Breast epithelium (tissue), 4 donors: ENCODE results near the gene AGAP4. TPM values are rescaled to one million over a fixed set of nuclear protein-coding genes. Genes with fewer than 3 reads are reported as not detected.
"Not testable (repeated sequence)": the region's sequence is repeated elsewhere in the genome, so short reads cannot be mapped to it uniquely, and the experiment has no call there.

Source experiments
- DNase-seq, 2 donors: peaks; one replicate each; pipeline ENCODE4 v3.0.0-alpha.2; 2019; ENCODE audit warnings: low spot score in 2 of 2
- H3K27ac ChIP-seq, 2 donors: fragments of 200-600 bp; sonication (generic) in 1 of 2; one replicate each; pipeline ENCODE4 v1.5.1; 2016 to 2019; ENCODE audit warnings: mild to moderate bottlenecking in 1 of 2
- H3K27me3 ChIP-seq, 2 donors: fragments of 200-600 bp; sonication (generic) in 1 of 2; one replicate each; pipeline versions ENCODE4 v1.5.1 to v1.6.0; 2017 to 2019; ENCODE audit warnings: control low read depth in 1 of 2, mild to moderate bottlenecking in 1 of 2
- H3K36me3 ChIP-seq: fragments of 200-600 bp; one replicate; pipeline ENCODE4 v1.5.1; 2019
- H3K4me1 ChIP-seq, 2 donors: fragments of 200-600 bp; sonication (generic); one replicate each; pipeline ENCODE4 v1.5.1; 2016 to 2019; ENCODE audit warnings: control low read depth in 1 of 2
- H3K4me3 ChIP-seq, 3 donors: fragments of 200-600 bp; sonication (generic); 1 replicate in 2 of 3; 2 replicates in 1 of 3; pipeline ENCODE4 v1.5.1; 2016 to 2019; ENCODE audit warnings: mild to moderate bottlenecking in 3 of 3, moderate library complexity in 2 of 3
- H3K9me3 ChIP-seq, 2 donors: fragments of 200-600 bp; sonication (generic) in 1 of 2; one replicate each; pipeline ENCODE4 v1.5.1; 2016 to 2019; ENCODE audit warnings: control low read depth in 1 of 2
- intact Hi-C: fragments of 100-400 bp; cut with DNase I; formaldehyde crosslinking; loops from one replicate; pipeline ENCODE4 v1.15.1; 2023; ENCODE audit warnings: low total_unique reads
- total RNA-seq, 3 donors: library from RNA; depleted of rRNA; stranded (reverse); fragments of >200 nt; gene quantifications; one replicate each; pipeline ENCODE4 v1.1.0, GENCODE V29; 2016

AGAP4 gene
- 10 to 100 TPM; 13.3 to 32.4 (median 23.9) TPM for total RNA-seq

- H3K9me3 ChIP-seq, H3K4me3 ChIP-seq, H3K27ac ChIP-seq, H3K27me3 ChIP-seq, intact Hi-C loops, DNase-seq, H3K36me3 ChIP-seq, H3K4me1 ChIP-seq: not testable (repeated sequence)
Observed at GRCh38 chr10:45847400-45847799, at the start of gene AGAP4. TSS of gene AGAP4 (minus strand) at chr10:45847500. CDS start at chr10:45847347, 153 bp downstream.

DNA sequence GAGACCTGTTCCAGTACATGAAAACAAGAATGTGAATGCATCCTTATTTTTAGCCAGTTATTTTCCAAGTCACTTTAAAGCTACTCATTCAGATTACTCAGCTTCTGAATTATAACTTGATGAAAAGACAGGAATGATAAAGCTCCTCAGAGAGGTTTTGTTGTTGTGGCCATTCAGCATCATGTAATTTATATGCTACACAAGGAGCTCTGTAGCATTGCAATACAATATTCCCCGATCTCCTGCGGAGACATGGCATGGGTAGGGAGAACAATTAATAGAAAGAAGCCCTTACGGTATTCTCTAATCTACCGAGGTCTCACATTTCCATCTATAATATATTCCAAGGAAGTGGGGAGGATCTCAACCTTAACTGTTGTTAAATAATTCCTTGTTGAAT lies 43.4 kb upstream of the AGAP4 start:
- H3K9me3 ChIP-seq, H3K4me1 ChIP-seq, H3K4me3 ChIP-seq, DNase-seq, H3K36me3 ChIP-seq, H3K27ac ChIP-seq, H3K27me3 ChIP-seq, intact Hi-C loops: not testable (repeated sequence)

- H3K4me3 ChIP-seq, H3K36me3 ChIP-seq, H3K27me3 ChIP-seq, H3K4me1 ChIP-seq, intact Hi-C loops, H3K9me3 ChIP-seq, DNase-seq, H3K27ac ChIP-seq: not testable (repeated sequence)
Observed at GRCh38 chr10:45889539-45890230, 42.4 kb upstream of the AGAP4 start.

DNA sequence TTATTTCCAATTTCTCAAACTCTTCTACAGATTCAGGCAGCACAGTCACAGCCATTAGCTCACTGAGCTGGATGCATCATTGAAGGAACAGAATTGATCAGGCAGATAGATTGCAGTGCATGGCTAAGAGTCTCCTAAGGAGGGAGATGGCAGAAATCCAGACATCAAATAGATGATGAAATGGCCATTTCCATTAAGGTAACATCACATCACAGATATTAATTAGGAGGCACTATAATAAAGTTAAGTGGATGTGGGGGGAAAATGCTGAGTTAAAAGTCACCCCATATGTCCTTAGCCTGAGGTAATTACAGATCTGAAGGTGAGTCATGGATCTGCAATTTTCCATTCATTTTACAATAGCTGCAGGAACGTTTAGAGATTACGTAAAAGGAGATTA lies 35.6 kb upstream of the AGAP4 start:
- H3K4me3 ChIP-seq, H3K9me3 ChIP-seq, H3K27ac ChIP-seq, H3K4me1 ChIP-seq, intact Hi-C loops, H3K36me3 ChIP-seq, H3K27me3 ChIP-seq, DNase-seq: not testable (repeated sequence)

DNA sequence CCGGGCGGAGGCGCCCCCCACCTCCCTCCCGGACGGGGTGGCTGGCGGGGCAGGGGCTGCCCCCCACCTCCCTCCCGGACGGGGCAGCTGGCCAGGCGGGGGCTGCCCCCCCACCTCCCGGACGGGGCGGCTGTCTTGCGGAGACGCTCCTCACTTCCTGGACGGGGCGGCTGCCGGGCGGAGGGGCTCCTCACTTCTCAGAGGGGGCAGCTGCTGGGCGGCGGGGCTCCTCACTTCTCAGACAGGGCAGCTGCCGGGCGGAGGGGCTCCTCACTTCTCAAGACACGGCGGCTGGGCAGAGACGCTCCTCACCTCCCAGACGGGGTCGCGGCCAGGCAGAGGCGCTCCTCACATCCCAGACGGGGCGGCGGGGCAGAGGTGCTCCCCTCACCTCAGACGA lies 18.1 kb upstream of the AGAP4 start:
- H3K27ac ChIP-seq, intact Hi-C loops, H3K4me3 ChIP-seq, DNase-seq, H3K9me3 ChIP-seq, H3K27me3 ChIP-seq, H3K4me1 ChIP-seq, H3K36me3 ChIP-seq: not testable (repeated sequence)

DNA sequence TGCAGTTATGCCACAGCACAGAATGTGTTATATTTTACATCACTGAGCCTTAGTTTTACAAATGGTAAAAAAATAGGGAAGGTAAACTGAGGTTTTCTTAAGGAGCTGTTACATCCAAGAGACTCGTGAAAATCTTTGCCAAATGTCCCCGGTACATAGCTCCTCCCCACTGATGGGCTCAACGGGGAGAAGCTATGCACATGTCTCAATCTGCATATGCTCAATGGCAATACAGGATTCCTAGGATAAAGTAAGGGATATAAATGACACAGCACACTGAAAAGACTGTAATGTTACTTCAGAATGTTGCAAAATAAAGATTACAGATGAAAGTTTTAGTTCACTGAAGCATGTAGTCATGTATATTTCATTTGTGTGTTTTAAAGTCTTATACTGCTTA lies 17.0 kb upstream of the AGAP4 start:
- H3K4me1 ChIP-seq, H3K4me3 ChIP-seq, H3K36me3 ChIP-seq, H3K9me3 ChIP-seq, intact Hi-C loops, DNase-seq, H3K27me3 ChIP-seq, H3K27ac ChIP-seq: not testable (repeated sequence)

- H3K4me3 ChIP-seq, H3K4me1 ChIP-seq, H3K36me3 ChIP-seq, H3K27me3 ChIP-seq, DNase-seq, H3K9me3 ChIP-seq, H3K27ac ChIP-seq, intact Hi-C loops: not testable (repeated sequence)
Observed at GRCh38 chr10:45863632-45864031, 16.3 kb upstream of the AGAP4 start.

- H3K27ac ChIP-seq, H3K4me3 ChIP-seq, H3K36me3 ChIP-seq, intact Hi-C loops, H3K9me3 ChIP-seq, H3K27me3 ChIP-seq, H3K4me1 ChIP-seq, DNase-seq: not testable (repeated sequence)
Observed at GRCh38 chr10:45857931-45858330, 10.6 kb upstream of the AGAP4 start.

DNA sequence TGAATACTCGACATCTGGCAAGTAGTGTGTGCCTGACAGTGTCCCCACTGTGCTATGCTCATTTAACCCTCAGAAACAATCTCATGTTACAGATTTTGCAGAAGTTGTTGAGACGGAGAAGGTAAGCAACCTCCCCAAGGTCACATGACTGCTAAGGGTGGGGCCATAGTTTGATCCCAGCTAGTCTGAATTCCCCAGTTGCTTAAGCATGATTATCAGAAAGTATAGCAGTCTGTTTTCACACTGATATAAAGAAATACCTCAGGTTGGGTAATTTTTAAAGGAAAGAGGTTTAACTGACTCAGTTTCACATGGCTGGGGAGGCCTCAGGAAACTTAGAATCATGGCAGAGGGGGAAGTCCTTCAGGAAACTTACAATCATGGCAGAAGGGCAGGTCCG lies 1.2 kb upstream of the AGAP4 start:
- DNase-seq, H3K9me3 ChIP-seq: not testable (repeated sequence)

GRCh38 chr10:45822918-45823317 lies 24.4 kb downstream of the AGAP4 start:
- H3K9me3 ChIP-seq, H3K27me3 ChIP-seq, DNase-seq, H3K36me3 ChIP-seq, intact Hi-C loops, H3K27ac ChIP-seq, H3K4me1 ChIP-seq, H3K4me3 ChIP-seq: not testable (repeated sequence)

More for the DNA sequence above, 1.2 kb upstream of the AGAP4 start:
- H3K4me3 ChIP-seq, H3K27ac ChIP-seq, H3K36me3 ChIP-seq, H3K4me1 ChIP-seq, H3K27me3 ChIP-seq, intact Hi-C loops: not testable (repeated sequence)

DNA sequence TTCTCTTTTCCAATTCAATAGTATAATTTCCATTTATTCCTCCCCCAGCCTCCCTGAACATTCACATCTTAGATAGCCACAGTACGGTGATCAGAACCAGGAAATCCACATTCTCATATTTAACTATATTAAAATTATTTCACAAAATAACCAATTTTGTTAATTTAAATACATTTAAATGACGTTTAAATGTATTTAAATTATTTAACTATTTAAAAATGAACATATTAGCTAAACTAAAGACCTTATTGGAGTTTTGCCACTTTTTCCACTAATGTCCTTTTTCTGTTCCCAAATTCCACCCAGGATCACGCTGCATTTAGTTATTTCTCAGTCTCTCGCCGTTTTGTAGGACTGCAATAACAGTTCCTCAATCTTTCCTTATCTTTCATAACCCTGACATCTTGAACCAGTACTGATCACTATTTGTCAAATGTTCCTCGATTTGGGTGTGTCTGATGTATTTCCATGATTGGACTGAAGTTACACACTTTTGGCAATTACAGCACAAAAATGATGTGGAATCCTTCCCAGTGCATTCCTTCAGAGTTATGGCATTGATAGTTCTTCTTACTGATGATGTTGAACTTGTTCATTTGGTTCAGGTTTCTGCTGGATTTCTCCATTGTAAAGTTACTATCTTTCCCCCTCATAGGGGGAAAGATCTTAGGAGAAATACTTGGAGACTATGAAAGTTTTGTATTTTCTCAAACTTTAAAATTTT lies 27.0 kb downstream of the AGAP4 start:
- H3K4me3 ChIP-seq, intact Hi-C loops, H3K36me3 ChIP-seq, H3K27ac ChIP-seq, H3K4me1 ChIP-seq, H3K27me3 ChIP-seq, DNase-seq: not testable (repeated sequence)
- H3K9me3 ChIP-seq: peaks cover 0 to 10% of the 10 kb centered on the region in 2 donors
